GM19468 (cell line): Measurements from ENCODE around the gene APBA1.

Experiments used
- ATAC-seq: cut with Tn5 transposase; IDR thresholded peaks from one replicate; pipeline ENCODE4 v1.9.1; 2021; ENCODE audit warnings: mild to moderate bottlenecking, moderate library complexity, moderate number of reproducible peaks; ENCODE audit not compliant: unreplicated experiment; ENCODE audit errors: extremely low read depth

APBA1 gene

DNA sequence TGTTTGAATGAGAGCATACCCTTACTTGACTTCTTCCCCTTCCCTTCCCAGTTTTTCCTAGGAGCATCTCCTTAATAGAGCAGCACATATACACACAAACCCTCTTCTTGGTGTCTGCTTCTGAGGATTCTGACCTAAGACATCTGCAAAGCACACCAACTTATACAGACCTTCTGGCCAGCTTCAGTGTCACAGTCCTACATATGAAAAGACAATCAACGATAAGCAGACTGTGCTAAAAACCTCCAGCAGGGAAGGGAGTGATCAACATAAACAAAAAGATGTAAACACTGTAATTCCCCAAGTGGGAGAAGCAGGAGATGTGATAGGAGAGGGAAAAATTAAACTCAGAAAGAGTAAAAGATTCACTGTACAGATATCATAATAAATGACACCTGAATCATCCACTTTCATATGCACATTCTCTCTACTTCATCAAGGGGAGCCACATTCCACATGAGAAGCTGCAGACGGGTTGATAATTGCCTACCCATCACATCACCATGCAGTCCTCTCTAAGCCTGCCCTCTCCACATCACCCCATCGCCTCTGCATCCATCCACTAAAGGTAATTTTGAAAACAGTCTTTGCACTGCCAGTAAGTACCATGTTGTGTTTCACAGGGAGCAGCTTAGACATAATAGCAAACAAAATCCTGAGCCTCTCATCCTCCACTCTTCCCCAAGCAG, 13.0 kb downstream of the APBA1 start:
- no peak for ATAC-seq

DNA sequence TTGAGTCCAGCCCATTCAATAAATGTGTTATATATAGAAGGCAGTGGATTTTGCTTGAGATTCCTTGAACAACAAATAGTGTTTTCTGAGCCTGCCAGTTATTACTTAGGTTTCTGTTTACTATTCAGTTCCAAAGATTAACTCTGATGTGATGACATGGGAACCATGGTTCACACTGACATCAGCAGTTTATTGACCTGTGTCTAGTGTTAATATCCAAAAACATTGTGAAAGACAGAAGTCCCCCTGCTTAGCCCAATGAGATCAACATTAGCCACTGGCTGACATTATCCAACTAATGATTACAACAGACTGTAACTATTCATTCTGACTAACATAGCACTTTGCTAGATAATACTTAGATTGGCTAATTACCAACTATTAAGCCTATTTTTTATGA, 14.9 kb downstream of the APBA1 start:
- ATAC-seq: no peak

DNA sequence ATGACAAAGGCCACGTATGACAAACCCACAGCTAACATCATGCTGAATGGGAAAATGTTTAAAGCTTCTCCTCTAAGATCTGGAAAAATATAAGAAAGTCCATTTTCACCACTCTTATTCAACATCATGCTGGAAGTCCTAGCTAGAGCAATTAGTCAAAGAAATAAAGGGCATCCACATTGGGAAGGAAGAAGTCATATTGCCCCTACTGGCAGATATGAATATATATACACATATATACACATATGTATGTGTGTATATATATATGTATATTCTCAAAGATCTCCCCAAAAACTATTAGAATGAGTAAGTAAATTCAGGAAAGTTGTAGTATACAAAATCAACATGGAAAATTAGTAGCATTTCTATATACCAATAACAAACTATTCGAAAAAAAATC, 17.1 kb downstream of the APBA1 start:
- ATAC-seq: no peak

GRCh38 chr9:69653261-69653660, 18.9 kb downstream of the APBA1 start:
- ATAC-seq: no peak

- no peak for ATAC-seq
These were observed 22.5 kb downstream of the APBA1 start for GRCh38 chr9:69649566-69650250.

DNA sequence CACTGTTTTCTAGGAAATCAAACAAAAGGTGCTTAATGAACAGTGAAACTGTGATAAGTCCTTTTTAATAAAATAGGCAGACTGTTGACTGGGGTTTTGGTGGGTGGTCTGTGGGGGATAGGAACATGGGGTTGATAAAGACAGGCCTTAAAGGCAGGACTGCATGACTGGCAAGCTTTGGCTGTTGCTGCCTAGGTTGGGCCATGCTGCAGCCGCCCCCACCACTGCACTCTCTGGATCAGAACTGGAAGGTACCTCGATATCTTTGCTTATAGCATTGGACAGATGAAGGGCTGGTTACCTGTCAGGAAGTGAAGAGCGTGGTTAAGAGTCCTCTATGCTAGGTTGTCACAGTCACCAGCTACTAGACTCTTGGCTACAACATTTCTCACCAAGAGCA, 24.4 kb downstream of the APBA1 start:
- ATAC-seq: no peak

GRCh38 chr9:69646810-69647209, 25.4 kb downstream of the APBA1 start:
- ATAC-seq: no peak

DNA sequence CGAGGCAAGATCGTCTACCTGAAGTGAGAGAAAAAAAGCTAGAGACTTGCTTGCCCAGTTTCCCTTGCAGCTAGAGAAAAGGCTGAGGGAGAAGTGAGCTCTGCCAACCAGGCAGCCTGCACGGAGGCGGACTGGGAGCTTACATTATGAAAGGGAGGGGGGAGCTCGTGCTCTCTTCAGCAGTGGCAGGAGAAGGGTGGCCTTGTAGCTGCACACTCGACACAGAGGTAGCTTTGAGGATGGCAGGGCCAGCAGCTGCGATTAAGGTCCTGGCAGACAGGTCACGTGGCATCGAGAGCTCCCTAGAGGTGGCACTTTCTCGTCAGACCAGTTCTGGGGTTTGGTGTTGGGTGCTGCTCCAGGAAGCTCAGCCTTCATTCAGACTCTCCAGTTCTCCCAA, 26.7 kb downstream of the APBA1 start:
- ATAC-seq: no peak

GRCh38 chr9:69643098-69643497, 29.1 kb downstream of the APBA1 start:
- ATAC-seq: no peak

GRCh38 chr9:69637817-69638200, 34.4 kb downstream of the APBA1 start:
- ATAC-seq: no peak

- no peak for ATAC-seq
These were observed 34.9 kb downstream of the APBA1 start for GRCh38 chr9:69637193-69637816.

DNA sequence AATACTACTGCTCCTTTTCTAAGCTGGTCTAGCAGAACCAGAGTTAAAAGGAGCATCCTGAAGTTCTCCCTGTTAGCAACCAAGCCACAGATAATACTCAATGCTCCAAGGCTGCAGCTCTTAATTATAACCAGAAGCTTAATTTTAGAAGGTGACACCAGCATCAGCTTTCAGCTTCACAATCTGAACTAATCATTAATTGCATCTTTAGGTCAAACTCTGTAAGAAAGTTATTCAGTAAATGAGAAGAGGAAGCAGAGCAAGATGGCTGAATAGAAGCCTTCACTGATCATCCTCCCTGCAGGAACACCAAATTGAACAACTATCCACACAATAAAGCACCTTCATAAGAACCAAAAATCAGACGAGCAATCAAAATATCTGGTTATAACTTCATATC, 38.5 kb downstream of the APBA1 start:
- no peak for ATAC-seq

GRCh38 chr9:69632768-69633167, 39.4 kb downstream of the APBA1 start:
- no peak for ATAC-seq

DNA sequence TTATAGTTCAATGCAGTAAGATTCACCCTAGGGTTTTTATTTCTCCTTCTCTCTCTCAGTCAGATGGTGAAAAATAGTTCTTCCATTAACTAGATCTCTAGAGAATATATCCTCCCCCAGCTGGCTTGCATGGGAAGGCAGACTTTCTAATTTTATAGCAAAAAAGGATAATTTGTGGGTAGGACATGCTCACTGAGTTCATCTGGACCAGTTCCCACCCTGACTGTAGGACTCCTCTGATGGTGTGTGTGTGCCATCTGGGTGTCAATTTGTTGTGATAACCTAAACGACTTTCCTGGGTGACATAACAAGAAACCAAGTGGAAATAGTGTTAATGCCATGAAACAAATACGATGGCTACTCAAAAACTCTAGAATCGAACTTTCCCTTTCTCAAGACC, 44.9 kb downstream of the APBA1 start:
- ATAC-seq: no peak

DNA sequence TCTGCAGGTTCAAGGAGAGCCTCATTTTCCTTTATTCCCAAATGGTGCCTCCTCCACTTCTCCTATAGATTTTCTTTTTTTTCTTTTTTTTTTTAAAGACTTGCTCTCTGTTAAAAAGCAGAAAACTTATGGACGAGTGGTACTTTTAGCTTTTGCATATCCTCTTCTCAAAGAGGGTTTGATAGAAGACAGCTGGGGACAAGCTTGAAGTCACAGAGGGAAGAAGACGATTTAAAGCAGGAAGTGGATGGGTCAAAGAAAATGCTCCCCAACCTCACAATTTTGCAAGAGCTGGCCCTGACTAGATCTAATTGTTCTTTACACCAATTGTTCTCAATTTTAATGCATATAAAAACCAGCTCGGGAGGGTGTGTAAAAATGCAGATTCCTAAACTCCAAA, 48.9 kb downstream of the APBA1 start:
- no peak for ATAC-seq

- no peak for ATAC-seq
These were observed 49.5 kb downstream of the APBA1 start for GRCh38 chr9:69622676-69623075.

GRCh38 chr9:69621730-69622460, 50.3 kb downstream of the APBA1 start:
- ATAC-seq: no peak

DNA sequence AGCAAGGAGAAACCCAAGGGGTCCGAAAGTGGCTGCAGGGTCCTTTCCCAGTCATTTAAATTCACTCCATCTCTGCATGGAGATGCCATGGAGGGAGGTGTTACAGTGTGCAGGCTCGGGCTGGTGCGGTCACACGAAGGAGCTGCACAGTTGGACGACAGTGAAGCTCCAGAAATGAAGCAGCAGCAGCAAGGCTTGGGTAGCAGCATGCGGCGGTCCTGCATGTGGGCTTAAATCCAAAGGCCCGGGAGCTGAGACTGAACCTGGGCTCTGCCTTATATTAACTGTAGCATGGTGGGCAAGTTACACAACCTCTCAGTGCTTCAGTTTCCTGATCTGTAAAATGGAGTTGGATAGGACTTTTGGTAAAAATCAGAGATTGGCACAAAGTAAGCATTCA, 51.4 kb downstream of the APBA1 start:
- ATAC-seq: no peak

DNA sequence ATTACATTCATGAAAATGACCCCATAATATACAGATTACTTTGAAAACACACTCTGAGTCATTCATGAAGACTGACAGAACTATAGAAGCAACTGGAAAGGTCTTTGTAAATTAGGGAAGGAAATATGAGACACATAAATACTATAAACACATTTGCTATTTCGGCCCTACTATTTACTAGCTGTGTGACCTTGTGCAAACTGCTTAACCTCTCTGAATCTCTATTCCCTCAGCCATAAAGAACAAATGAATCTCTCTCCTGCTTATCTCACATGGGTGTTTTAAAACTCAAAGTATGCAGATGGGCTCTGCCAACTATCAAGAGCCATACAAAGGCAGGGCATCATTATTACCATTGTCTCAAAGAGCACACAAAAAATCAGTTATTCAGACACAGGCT, 52.9 kb downstream of the APBA1 start:
- ATAC-seq: no peak

DNA sequence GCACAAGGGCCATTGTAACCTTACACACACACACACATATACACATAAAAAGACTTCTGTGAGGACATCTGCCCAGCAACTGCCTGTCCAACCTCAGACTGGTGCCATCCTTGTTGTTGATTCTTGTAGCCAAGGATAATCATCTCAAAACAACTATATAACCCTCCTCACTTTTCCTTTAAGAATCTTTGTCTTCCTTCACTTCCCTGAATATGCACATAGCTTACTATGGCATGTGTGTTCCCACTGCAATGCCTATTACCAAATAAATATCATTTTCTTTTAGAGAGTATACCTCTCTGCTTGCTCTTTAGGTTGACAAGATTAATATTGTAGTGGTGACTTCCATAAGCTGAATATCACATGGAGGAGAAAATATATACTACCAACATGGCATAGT, 55.2 kb downstream of the APBA1 start:
- ATAC-seq: no peak

DNA sequence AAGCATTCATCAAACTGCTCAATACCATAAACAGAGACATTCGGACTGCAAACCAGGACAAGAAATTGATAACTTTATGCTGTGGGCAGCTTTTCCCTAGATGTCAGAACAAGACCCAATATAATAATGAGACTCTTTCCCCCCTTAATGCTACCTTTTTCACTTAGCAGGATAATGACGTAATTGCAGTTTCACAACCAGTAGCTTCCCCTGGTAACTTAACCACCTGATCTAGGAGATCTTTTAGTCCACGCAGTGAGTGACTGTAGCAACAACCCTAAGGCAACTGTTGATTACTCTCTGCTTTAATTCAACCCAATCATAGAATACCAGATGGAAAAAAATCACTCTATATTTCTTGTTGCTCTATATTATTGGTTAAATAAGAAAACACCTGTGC, 56.3 kb downstream of the APBA1 start:
- ATAC-seq: no peak
